Spleen (tissue), 7 donors: Measurements from ENCODE around the gene DUS1L.

Experiments used
- POLR2A ChIP-seq, 3 donors: fragments of 450-650 bp; IDR thresholded peaks; one replicate each; pipeline ENCODE4 v1.5.1; 2017; ENCODE audit warnings: antibody characterized with exemption in 3 of 3, mild to moderate bottlenecking in 1 of 3
- POLR2AphosphoS5 ChIP-seq, 3 donors: sonication (generic); formaldehyde crosslinking; IDR thresholded peaks; one replicate each; pipeline ENCODE4 v1.5.1; 2017; ENCODE audit warnings: antibody characterized with exemption in 3 of 3
- TF ChIP-seq, protein P1 (sequence below), 11 experiments: fragments of 200-600 bp in 7 of 11; fragments of 450-650 bp in 4 of 11; sonication (generic) in 4 of 11; IDR thresholded peaks in 8 of 11; conservative IDR thresholded peaks in 3 of 11; 1 replicate in 7 of 11; 2 replicates in 4 of 11; pipeline versions ENCODE4 v1.4.0 to v1.8.0; 2016 to 2021; ENCODE audit warnings: antibody characterized with exemption in 11 of 11, inconsistent platforms in 4 of 11, mild to moderate bottlenecking in 1 of 11
- donor health status: DM: no; HTN: no; CAD: no; lungs with moderate emphysema.
- donor health status: DM: no; HTN: no; CAD: no.
- donor health status: DM: no; HTN: no; CAD: no.

DNA sequence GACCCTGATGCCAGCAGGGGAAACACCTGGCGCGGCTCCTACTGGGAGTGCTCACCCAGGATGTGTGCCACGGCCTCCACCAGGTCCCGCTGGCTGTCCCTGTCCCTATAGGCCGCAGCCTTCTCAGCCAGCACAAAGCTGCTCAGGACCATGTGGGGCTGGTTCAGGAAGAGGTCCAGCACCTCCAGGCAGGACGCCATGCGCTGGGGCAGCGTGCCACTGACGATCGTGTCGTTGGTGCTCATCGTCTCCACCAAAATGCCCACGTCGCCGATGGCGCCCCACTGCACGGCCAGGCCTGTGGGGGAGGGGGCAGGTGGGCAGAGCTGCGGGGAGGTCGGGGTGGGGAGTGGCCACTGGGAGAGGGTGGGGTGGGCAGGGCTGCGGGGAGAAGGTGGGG is 15.9 kb upstream of the DUS1L start:
- TF ChIP-seq, protein P1, sequence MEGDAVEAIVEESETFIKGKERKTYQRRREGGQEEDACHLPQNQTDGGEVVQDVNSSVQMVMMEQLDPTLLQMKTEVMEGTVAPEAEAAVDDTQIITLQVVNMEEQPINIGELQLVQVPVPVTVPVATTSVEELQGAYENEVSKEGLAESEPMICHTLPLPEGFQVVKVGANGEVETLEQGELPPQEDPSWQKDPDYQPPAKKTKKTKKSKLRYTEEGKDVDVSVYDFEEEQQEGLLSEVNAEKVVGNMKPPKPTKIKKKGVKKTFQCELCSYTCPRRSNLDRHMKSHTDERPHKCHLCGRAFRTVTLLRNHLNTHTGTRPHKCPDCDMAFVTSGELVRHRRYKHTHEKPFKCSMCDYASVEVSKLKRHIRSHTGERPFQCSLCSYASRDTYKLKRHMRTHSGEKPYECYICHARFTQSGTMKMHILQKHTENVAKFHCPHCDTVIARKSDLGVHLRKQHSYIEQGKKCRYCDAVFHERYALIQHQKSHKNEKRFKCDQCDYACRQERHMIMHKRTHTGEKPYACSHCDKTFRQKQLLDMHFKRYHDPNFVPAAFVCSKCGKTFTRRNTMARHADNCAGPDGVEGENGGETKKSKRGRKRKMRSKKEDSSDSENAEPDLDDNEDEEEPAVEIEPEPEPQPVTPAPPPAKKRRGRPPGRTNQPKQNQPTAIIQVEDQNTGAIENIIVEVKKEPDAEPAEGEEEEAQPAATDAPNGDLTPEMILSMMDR (IDR thresholded peaks at IDR 0.05 in 8 of 11, conservative IDR thresholded peaks at IDR 0.05 in 3 of 11): no peak
- TF ChIP-seq POLR2AphosphoS5 (IDR thresholded peaks at IDR 0.05) (no peak), POLR2A (IDR thresholded peaks at IDR 0.05) (no peak)
